Spinal cord (tissue), 10 donors: Measurements from ENCODE around the gene TIGAR. TPM values are rescaled to one million over a fixed set of nuclear protein-coding genes. Genes with fewer than 3 reads are reported as not detected.

ENCODE experiments used
- DNase-seq, 6 donors: peaks; one replicate each; pipeline versions ENCODE4 v3.0.0 to v3.0.0-alpha.2; 2013 to 2015; ENCODE audit warnings: low spot score in 6 of 6, low read depth in 4 of 6
- H3K27ac ChIP-seq: one replicate; pipeline ENCODE4 v1.5.1; 2013; ENCODE audit warnings: low read depth, low read length, control low read depth
- H3K27me3 ChIP-seq: one replicate; pipeline ENCODE4 v1.6.1; 2013; ENCODE audit warnings: low read length; ENCODE audit not compliant: control insufficient read depth, insufficient read depth
- H3K36me3 ChIP-seq: one replicate; pipeline ENCODE4 v1.6.1; 2013; ENCODE audit warnings: low read length; ENCODE audit not compliant: control insufficient read depth, insufficient read depth
- H3K4me1 ChIP-seq: one replicate; pipeline ENCODE4 v1.6.1; 2013; ENCODE audit warnings: low read length; ENCODE audit not compliant: control insufficient read depth, insufficient read depth
- H3K4me3 ChIP-seq: one replicate; pipeline ENCODE4 v1.5.1; 2013; ENCODE audit warnings: low read depth, low read length, control low read depth
- H3K9me3 ChIP-seq: one replicate; pipeline ENCODE4 v1.6.1; 2013; ENCODE audit warnings: low read length; ENCODE audit not compliant: control insufficient read depth, insufficient read depth
- WGBS: methylation state at CpG from one replicate; pipeline ENCODE4 v1.1.5; 2013; ENCODE audit warnings: missing lambda C conversion rate; ENCODE audit not compliant: insufficient coverage; 5-methylcytosine and 5-hydroxymethylcytosine counted together
- polyA plus RNA-seq, 2 donors: library from polyadenylated mRNA; unstranded; fragments of 120-200 nt; gene quantifications; one replicate each; pipeline ENCODE4 v1.2.1, GENCODE V29; 2013; ENCODE audit not compliant: insufficient read length in 2 of 2
- total RNA-seq, 2 donors: library from RNA; depleted of rRNA in 1 of 2; stranded (reverse); fragments of 120-200 nt in 1 of 2; fragments of >200 nt in 1 of 2; gene quantifications; one replicate each; pipeline versions ENCODE4 v1.2.3 to v1.2.4, GENCODE V29; 2013 to 2014
- donor health status: healthy.

Gene TIGAR
- total and polyA plus RNA-seq, 4 donors, result 4.7 to 14.8 (median 13.3) TPM

- 67% methylated on average over 7 of the region's 8 CpGs for WGBS
Measured at GRCh38 chr12:4383304-4383865, 62.4 kb downstream of the TIGAR start.

DNA sequence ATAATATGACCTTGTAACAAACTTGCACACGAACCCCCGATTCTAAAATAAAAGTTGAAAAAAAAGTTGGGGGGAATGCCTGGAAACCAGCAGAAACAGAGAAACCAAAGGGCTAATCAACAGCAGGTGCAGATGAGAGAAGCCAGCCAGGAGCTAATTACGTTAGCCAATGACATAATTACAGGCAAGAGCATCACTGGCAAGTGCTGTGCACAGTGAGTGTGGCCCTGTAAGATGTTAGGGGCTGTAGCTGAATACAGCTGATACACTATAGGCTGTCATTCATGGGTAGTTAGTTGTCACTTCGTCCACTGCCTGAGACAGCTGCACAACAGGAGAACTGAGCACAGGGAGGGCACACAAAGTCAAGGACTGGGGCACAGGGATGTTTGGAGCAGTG, 65.8 kb downstream of the TIGAR start:
- no peak overlapping the region for H3K4me3 ChIP-seq
- no peaks in the 10 kb centered on the region for H3K9me3 ChIP-seq
- no peaks in the 10 kb centered on the region for H3K4me1 ChIP-seq
- H3K36me3 ChIP-seq, result no peaks in the 10 kb centered on the region
- no peaks in the 10 kb centered on the region for H3K27me3 ChIP-seq
- peak in 2 of 6 donors; percentile 34 to 47 for DNase-seq
- WGBS, result 54% methylated on average over 2 of the region's 4 CpGs
- no peak overlapping the region for H3K27ac ChIP-seq

More at GRCh38 chr12:4383304-4383865, 62.4 kb downstream of the TIGAR start:
- Histone ChIP-seq H3K4me3 (no peak overlapping the region), H3K9me3 (no peaks in the 10 kb centered on the region), H3K27ac (no peak overlapping the region), H3K36me3 (no peaks in the 10 kb centered on the region), H3K4me1 (no peaks in the 10 kb centered on the region), H3K27me3 (no peaks in the 10 kb centered on the region)
- peak in 2 of 6 donors; percentile 8 to 13 for DNase-seq

DNA sequence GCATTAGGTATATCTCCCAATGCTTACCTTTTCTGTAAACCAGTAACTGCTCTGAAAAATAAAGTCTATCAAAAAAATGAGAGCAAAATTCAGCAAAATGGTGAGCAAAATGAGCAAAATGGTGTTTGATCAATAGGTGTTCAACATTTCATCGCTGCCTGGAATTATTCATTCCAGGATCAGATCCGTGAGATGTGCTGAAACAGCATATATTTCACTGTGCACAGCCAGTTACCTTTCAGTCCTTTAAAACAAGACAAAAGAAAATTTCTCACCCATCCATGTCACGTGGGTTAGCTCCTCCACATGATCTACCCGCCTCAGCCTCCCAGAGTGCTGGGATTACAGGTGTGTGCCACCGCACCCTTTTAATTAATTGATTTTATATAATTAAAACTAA, 66.6 kb downstream of the TIGAR start:
- 100% methylated on average over 2 of the region's 5 CpGs for WGBS
- H3K27me3 ChIP-seq, result no peaks in the 10 kb centered on the region
- DNase-seq, result no peak

DNA sequence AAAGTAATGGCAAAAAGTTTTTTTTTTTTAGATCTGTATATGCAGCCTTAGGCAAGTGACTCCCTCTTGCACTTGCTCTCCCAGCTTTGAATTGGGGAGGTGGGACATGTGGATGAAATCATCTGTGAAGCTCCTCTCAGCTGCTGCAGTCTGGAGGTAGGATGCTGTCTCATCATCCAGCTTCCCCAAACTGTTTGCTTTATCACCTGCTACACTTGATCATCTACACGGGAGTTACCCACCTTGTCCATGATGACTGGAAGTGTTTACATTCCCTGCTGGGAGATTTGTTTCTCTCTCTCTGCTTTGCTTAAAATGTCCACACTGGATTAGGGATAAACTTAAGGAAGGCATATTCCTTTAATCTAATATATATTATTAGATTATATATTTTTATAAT, 67.0 kb downstream of the TIGAR start:
- H3K4me1 ChIP-seq, result no peaks in the 10 kb centered on the region

More for the DNA sequence above, 66.6 kb downstream of the TIGAR start:
- Histone ChIP-seq H3K4me1 (no peaks in the 10 kb centered on the region), H3K36me3 (no peaks in the 10 kb centered on the region), H3K27ac (no peak overlapping the region), H3K4me3 (no peak overlapping the region), H3K9me3 (no peaks in the 10 kb centered on the region)

GRCh38 chr12:4388662-4389061, 67.6 kb downstream of the TIGAR start:
- no peak overlapping the region for H3K27ac ChIP-seq
- DNase-seq, result no peak
- no peak overlapping the region for H3K4me3 ChIP-seq
- H3K27me3 ChIP-seq, result no peaks in the 10 kb centered on the region
- H3K36me3 ChIP-seq, result no peaks in the 10 kb centered on the region
- no peaks in the 10 kb centered on the region for H3K4me1 ChIP-seq
- WGBS, result no CpG with 5 or more reads among the region's 2 CpGs
- H3K9me3 ChIP-seq, result no peaks in the 10 kb centered on the region

More for the DNA sequence above, 67.0 kb downstream of the TIGAR start:
- no CpG with 5 or more reads among the region's 1 CpG for WGBS
- no peak overlapping the region for H3K27ac ChIP-seq
- no peak overlapping the region for H3K4me3 ChIP-seq
- H3K9me3 ChIP-seq, result no peaks in the 10 kb centered on the region
- no peak for DNase-seq
- no peaks in the 10 kb centered on the region for H3K36me3 ChIP-seq
- H3K27me3 ChIP-seq, result no peaks in the 10 kb centered on the region

DNA sequence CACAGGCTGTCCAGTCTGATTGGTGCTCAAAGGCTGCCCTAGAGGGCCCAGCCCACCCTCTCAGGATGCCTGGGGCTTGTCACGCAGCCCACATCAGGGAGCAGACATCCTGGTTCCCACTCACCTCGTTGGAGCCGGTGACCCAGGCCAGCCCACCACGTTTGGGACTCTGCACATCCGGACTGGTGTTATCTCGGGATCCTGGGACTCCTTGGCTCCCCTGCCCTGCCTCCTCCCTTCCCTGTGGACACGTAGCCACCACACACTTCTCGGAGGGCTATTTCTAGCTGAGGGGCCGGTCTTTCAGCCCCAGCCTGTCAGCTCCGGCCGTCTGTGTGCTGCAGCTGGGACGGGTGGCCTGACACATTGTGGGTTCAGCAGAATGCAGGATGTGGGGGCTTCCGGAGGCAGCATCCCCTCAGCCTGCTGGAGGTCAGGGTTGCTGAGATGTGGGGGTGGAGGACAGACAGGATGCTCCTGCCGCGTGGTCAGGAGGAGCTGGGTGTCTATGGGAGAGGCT, 71.3 kb downstream of the TIGAR start:
- Histone ChIP-seq H3K9me3 (no peaks in the 10 kb centered on the region), H3K36me3 (no peaks in the 10 kb centered on the region), H3K27me3 (no peaks in the 10 kb centered on the region), H3K27ac (no peak overlapping the region), H3K4me3 (no peak overlapping the region), H3K4me1 (no peaks in the 10 kb centered on the region)
- no peak for DNase-seq
- WGBS, result 60% methylated on average over 11 of the region's 15 CpGs

- no peaks in the 10 kb centered on the region for H3K36me3 ChIP-seq
- no peaks in the 10 kb centered on the region for H3K9me3 ChIP-seq
- DNase-seq, result no peak
- no peaks in the 10 kb centered on the region for H3K27me3 ChIP-seq
- WGBS, result 96% methylated on average over 4 of the region's 5 CpGs
- no peak overlapping the region for H3K27ac ChIP-seq
- H3K4me3 ChIP-seq, result no peak overlapping the region
- H3K4me1 ChIP-seq, result no peaks in the 10 kb centered on the region
Measured at GRCh38 chr12:4393211-4393610, 72.2 kb downstream of the TIGAR start.

GRCh38 chr12:4395818-4396217, 74.8 kb downstream of the TIGAR start:
- H3K4me3 ChIP-seq, result no peak overlapping the region
- WGBS, result 89% methylated on average over 2 of the region's 2 CpGs
- H3K27ac ChIP-seq, result no peak overlapping the region
- no peaks in the 10 kb centered on the region for H3K27me3 ChIP-seq
- H3K9me3 ChIP-seq, result no peaks in the 10 kb centered on the region
- H3K4me1 ChIP-seq, result no peaks in the 10 kb centered on the region
- H3K36me3 ChIP-seq, result no peaks in the 10 kb centered on the region
- no peak for DNase-seq

- no peak for DNase-seq
- Histone ChIP-seq H3K36me3 (no peaks in the 10 kb centered on the region), H3K4me1 (no peaks in the 10 kb centered on the region), H3K27ac (no peak overlapping the region), H3K27me3 (no peaks in the 10 kb centered on the region), H3K9me3 (no peaks in the 10 kb centered on the region), H3K4me3 (no peak overlapping the region)
- WGBS, result no CpG with 5 or more reads among the region's 3 CpGs
Measured at GRCh38 chr12:4401117-4401516, 80.1 kb downstream of the TIGAR start.

GRCh38 chr12:4402996-4403395, 82.0 kb downstream of the TIGAR start:
- no peaks in the 10 kb centered on the region for H3K9me3 ChIP-seq
- no peaks in the 10 kb centered on the region for H3K4me1 ChIP-seq
- no peak for DNase-seq
- no CpG with 5 or more reads among the region's 4 CpGs for WGBS
- H3K27ac ChIP-seq, result no peak overlapping the region
- no peaks in the 10 kb centered on the region for H3K36me3 ChIP-seq
- H3K4me3 ChIP-seq, result no peak overlapping the region
- no peaks in the 10 kb centered on the region for H3K27me3 ChIP-seq
